Activated gamma-delta T cell (primary cell): ENCODE results near the gene TRIP13.

Experiments
- DNase-seq: peaks from one replicate; lab custom pipeline; 2025; lab: John Stamatoyannopoulos, UW

TRIP13 gene

GRCh38 chr5:854966-855743 is 37.5 kb upstream of the TRIP13 start:
- no peak for DNase-seq

- DNase-seq = no peak
Measured at GRCh38 chr5:855771-856530, 36.7 kb upstream of the TRIP13 start.

GRCh38 chr5:856531-857425 is 35.9 kb upstream of the TRIP13 start:
- no peak for DNase-seq

- DNase-seq = no peak
Measured at GRCh38 chr5:858726-859125, 34.0 kb upstream of the TRIP13 start.

- no peak for DNase-seq
Measured at GRCh38 chr5:859391-859790, 33.3 kb upstream of the TRIP13 start.

DNA sequence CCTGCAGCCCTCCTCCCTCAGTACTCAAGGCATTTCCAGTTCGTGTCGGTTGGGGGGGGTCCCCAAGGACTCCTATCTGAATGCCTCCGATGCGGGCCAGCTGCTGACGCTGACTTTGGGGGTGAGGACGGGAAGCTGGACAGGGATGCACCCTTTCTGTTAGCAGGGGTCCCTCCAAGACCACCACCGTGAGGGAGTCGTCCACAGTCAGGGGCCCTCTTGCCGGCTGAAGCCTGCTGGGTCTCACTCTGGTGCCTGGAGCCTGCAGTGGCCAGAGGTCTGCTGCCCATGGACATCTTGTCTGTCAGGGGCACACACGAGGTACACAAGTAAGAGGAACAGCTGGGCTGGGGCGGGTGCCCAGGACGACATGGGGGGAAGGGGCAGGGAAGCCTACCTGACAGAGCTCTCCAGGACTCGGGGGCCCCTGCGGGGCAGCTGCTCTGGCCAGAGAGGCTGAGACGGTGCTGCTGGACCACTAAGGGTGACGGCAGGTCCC is 32.8 kb upstream of the TRIP13 start:
- DNase-seq = no peak

DNA sequence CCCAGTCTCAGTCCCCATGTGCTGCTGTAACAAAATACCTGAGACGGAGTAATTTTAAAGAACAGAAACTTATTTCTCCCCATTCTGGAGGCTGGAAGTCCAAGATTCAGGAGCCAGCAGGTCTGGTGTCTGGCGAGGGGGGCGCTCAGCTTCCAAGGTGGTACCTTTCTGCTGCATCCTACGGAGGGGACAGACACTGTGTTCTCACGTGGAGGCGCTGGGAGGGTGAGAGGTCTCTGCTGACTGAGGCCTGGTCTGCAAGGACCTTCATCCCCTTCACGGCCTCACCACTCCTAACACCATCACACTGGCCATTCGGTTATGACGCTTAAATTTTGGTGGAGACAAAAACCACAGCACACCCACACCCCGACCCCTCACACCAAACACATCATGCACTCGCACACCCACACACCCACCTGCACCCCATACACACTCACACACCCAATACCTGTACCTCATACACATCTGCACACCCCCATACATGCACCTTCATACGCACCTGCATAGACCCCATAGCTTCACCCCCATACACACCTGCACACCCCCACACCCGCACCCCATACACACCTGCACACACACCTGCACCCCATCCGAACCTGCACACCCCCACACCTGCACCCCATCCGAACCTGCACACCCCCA is 32.1 kb upstream of the TRIP13 start:
- no peak for DNase-seq

GRCh38 chr5:861442-862366 is 31.0 kb upstream of the TRIP13 start:
- DNase-seq = no peak

GRCh38 chr5:862367-863243 is 30.1 kb upstream of the TRIP13 start:
- DNase-seq = no peak

DNA sequence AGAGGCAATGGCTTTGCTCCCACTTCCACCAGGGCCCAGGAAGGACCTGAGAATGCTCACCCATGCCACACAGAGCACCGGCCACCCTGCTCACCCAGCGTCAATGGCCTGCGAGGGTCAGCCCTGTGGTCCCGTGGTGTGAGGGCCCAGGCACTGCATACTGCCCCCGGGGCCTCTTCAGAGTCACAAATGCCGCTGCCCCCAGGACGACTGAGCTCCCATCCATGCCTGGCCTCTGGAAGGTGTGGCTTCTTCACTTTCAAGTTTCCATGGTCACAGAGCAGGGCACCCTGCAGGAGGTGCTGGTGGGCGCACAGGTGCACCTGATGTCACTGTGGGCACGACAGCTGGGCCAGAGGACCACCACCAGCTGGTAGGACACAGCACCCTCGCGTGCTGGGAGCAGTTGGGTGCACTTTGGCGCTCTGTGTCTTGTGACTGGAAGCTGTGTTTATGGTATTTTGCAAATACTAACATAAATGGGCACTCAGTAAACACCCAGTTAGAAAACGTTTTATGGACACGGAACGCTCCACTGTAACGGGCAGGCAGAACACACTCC is 29.4 kb upstream of the TRIP13 start:
- no peak for DNase-seq

DNA sequence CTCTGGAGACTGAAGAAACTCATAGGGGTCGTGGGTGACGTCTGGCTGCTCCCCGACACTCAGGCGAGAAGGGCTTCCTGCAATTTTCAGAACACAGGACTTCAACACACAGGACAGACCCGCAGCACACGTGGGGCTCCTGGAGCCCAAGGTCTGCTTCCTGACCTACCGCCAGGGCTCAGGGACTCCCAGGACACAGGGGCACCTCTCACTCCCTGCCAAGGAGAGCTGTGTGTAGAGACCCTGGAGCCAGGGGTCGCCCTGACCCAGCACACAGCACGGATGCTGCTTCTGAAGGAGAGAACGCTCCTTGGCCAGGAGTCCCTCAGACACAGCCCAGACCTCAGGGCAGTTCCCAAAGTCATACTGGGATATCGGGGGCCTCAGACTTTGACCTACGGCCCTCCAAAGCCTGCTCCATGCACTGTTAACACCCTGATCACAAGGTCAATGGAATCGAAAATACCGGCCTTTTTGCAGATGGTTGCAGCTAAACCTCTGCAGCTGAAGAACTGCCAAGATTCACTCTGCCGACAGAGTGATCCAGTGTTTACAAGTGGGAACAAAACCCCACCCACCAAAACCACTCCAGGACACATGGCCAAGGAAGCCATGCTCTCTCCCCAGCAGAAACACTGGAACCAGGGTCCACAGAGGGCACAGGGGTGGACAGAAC is 28.1 kb upstream of the TRIP13 start:
- DNase-seq = no peak

GRCh38 chr5:865168-865521 is 27.5 kb upstream of the TRIP13 start:
- DNase-seq = no peak

DNA sequence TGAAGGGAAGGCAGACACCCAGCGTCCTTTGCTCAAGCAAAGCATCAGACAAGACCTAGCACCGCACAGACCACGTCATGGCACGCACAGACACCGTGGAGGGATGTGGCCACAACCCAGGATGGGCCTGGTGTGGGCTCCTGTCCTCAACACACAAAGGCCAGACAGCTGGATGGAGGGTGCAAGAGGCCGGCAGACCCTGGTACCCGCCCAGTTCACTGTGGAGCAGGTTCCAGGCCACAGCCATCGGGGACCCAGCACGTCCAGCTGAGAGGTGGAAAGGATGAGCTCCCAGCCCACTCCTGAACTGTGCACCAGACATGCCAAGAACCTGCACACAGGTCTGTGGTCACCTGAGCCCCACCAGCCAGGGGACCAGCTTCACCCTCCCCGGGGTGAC is 26.9 kb upstream of the TRIP13 start:
- DNase-seq = no peak

DNA sequence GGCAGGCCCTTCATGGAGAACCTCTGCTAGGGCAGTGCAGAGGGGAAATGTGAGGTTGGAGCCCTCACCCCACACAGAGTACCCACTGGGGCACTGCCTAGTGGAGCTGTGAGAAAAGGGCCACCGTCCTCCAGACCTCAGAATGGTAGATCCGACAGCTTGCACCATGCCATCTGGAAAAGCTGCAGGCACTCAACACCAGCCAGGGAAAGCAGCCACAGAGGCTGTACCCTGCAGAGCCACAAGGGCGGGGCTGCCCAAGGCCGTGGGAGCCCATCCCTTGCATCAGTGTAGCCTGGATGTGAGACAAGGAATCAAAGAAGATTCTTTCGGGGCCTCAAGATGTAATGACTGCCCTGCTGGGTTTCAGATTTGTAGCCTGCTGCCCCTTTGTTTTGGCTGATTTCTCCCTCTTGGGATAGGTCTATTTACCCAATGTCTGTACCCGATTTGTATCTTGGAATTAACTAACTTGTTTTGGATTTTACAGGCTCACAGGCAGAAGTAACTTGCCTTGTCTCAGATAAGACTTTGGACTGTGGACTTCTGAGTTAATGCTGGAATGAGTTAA is 25.3 kb upstream of the TRIP13 start:
- DNase-seq = no peak

GRCh38 chr5:868428-869135 is 24.1 kb upstream of the TRIP13 start:
- no peak for DNase-seq

GRCh38 chr5:870956-871355 is 21.7 kb upstream of the TRIP13 start:
- DNase-seq = no peak

GRCh38 chr5:871596-872298 is 20.9 kb upstream of the TRIP13 start:
- DNase-seq = no peak
